ELR (cell line): ENCODE data around the gene IL24.

Experiments used
- DNase-seq: peaks from one replicate; pipeline ENCODE4 v3.0.0-alpha.2; 2015; ENCODE audit warnings: low read depth

IL24 gene

DNA sequence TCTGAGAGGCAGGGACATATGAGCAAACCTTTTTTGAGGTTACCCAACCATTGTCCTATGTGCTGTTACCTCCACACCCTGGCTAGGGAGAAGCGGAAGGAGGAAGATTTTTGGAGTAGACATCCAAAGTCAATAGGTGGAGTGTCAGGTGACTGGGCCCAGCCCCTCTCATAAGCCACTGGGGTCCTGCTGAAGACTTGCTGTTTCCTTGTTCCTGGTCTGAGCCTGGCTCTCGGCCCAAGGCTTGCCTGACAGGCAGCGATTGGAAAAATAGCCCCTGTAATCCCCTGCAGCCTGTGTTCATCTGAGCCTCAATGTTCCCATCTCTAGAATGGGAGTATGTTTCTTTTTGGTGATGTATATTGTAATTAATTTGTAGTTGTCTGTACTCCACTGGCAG is 55.9 kb downstream of the IL24 start:
- DNase-seq: no peak

DNA sequence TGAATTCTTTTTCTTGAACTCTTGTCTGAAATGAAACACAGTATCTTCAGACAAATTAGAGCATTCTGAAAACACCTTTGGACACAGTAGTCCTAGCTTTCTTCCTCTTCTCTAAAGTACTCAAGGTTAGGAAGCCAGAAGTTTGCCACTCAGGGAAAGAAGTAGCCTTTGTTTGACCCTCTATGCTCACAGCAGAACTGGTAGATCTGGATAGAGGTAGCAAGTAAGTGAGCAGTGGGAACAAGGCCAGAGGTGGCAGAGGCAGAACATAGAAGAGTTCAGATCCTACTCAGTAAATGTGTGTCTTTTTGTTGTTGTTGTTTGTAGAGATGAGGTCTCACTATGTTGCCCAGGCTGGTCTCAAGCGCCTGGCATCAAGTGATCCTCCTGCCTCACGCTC is 56.4 kb downstream of the IL24 start:
- DNase-seq: no peak
